Measurements from ENCODE around the gene TEKT2.
A peak's percentile ranks its signal among the peaks of the same experiment; 100 is the strongest.

TEKT2 gene

DNA sequence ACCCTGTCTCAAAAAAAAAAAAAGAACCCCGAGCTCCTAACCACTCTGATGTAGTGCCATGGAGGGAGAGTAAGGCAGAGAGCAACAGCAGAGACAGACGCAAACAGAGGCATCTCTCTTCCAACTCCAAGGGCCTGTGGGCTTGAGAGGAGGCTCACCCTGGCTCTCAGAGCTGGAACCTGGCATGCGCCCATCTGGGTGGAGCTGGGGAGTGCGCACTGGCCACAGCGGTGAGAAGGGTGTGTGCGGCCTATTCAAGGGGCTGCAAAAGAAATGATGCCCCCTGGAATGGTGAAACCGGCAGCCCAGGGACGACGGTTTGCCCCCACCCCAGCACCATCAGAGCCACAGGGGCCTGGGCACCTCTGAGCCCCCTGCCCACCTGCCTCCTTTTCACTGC is 23.5 kb downstream of the TEKT2 start:
- TF ChIP-seq SUZ12 (IDR thresholded peaks at IDR 0.05; ENCODE audit: extremely low read depth, insufficient read depth, insufficient read length): no peak
- TF ChIP-seq YY1 (IDR thresholded peaks at IDR 0.05; ENCODE audit: insufficient read depth, insufficient read length): no peak
- no peak for TF ChIP-seq ZNF274 (IDR thresholded peaks at IDR 0.05; ENCODE audit: low read depth, low read length)
- Histone ChIP-seq H3K4me1 (ENCODE audit: insufficient read depth, insufficient read length) (peaks cover 20% of the 10 kb centered on the region), H3K36me3 (ENCODE audit: insufficient read depth, insufficient read length, low read length) (no peaks in the 10 kb centered on the region), H3K9me3 (ENCODE audit: insufficient read depth, low read length) (no peaks in the 10 kb centered on the region), H3K27me3 (ENCODE audit: insufficient read depth, insufficient read length) (no peaks in the 10 kb centered on the region), H3K9ac (ENCODE audit: insufficient read length, low read depth) (no peak overlapping the region), H3K4me3 (ENCODE audit: insufficient read length, low read depth) (no peak overlapping the region)
- DNase-seq (ENCODE audit: low read depth, low spot score): no peak

DNA sequence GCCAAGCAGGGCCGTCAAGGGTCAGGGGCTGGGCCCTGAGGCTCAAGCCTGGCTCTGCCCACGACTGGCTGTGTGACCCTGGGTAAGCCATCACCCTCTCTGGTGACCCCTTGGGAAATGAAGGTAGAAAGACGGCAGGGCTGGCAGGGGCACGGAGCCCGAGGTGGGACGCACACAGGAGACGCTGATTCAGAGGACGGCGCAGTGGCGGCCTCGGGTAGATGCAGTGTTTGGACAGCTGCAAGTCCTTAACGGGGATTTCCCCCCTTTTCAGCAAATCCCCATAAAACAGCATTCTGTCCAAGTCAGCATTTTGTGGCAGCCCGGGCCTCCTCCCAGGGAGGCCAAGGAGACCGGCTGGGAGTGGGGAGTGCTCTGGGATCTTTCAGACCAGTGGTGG is 24.4 kb downstream of the TEKT2 start:
- Histone ChIP-seq H3K4me1 (ENCODE audit: insufficient read depth, insufficient read length) (peaks cover 23% of the 10 kb centered on the region), H3K27me3 (ENCODE audit: insufficient read depth, insufficient read length) (no peaks in the 10 kb centered on the region), H3K36me3 (ENCODE audit: insufficient read depth, insufficient read length, low read length) (no peaks in the 10 kb centered on the region), H3K4me3 (ENCODE audit: insufficient read length, low read depth) (no peak overlapping the region), H3K9ac (ENCODE audit: insufficient read length, low read depth) (no peak overlapping the region), H3K9me3 (ENCODE audit: insufficient read depth, low read length) (no peaks in the 10 kb centered on the region)
- TF ChIP-seq SUZ12 (IDR thresholded peaks at IDR 0.05; ENCODE audit: extremely low read depth, insufficient read depth, insufficient read length): no peak
- no peak for TF ChIP-seq YY1 (IDR thresholded peaks at IDR 0.05; ENCODE audit: insufficient read depth, insufficient read length)
- TF ChIP-seq ZNF274 (IDR thresholded peaks at IDR 0.05; ENCODE audit: low read depth, low read length): no peak
- no peak for DNase-seq (ENCODE audit: low read depth, low spot score)

DNA sequence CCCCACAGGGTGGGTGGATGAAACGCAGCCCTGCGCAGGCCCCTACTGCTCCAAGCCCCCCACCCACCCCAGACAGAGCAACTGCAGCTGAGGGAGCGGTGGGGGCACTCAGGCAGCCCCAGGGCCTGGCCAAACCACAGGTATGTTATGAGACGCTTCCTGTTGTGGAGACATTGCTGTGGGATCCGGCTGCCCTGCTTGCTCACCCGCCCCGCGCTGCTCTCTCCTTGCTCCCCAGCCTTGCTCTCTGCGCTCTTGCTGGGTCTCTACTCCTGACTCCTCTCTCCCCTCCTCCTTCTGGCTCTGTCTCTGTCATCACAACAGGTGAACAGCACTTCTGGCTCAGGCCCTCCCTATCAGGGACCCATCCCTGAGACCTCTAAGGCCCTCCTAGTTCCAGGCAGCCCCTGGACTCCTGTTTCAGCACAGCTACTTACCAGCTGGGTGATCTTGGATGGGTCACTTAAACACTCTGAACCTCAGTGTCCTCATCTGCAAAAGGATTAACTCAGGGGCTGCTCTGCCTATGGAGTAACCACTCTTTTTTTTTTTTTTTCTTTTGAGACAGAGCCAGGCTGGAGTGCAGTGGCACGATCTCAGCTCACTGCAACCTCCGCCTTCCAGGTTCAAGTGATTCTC is 25.3 kb downstream of the TEKT2 start:
- H3K9ac ChIP-seq (ENCODE audit: insufficient read length, low read depth): no peak overlapping the region
- no peak overlapping the region for H3K4me3 ChIP-seq (ENCODE audit: insufficient read length, low read depth)
- no peak for DNase-seq (ENCODE audit: low read depth, low spot score)
- H3K9me3 ChIP-seq (ENCODE audit: insufficient read depth, low read length): no peaks in the 10 kb centered on the region
- TF ChIP-seq YY1 (IDR thresholded peaks at IDR 0.05; ENCODE audit: insufficient read depth, insufficient read length) (no peak), SUZ12 (IDR thresholded peaks at IDR 0.05; ENCODE audit: extremely low read depth, insufficient read depth, insufficient read length) (no peak), ZNF274 (IDR thresholded peaks at IDR 0.05; ENCODE audit: low read depth, low read length) (no peak)
- H3K4me1 ChIP-seq (ENCODE audit: insufficient read depth, insufficient read length): peaks cover 27% of the 10 kb centered on the region
- no peaks in the 10 kb centered on the region for H3K36me3 ChIP-seq (ENCODE audit: insufficient read depth, insufficient read length, low read length)
- no peaks in the 10 kb centered on the region for H3K27me3 ChIP-seq (ENCODE audit: insufficient read depth, insufficient read length)

DNA sequence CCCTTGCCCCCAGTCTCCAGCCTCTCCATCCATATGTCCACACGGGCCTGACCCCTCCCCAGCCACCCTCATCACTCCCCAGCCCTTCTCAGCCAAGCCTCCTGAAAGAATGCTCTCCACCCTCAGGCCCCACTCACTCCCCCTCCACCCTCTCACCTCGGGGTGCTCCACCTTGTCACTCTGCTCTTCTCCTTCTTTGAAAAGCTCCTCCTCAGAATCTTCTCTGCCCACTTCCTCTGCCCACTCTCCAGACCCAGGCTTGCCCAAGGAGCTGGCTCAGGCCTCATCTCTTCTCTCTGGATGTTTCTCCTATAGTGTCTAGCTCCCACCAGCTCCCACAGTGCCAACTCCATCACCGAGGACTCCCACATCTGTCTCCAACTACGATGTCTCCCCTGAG is 27.3 kb downstream of the TEKT2 start:
- DNase-seq (ENCODE audit: low read depth, low spot score): no peak
- Histone ChIP-seq H3K9ac (ENCODE audit: insufficient read length, low read depth) (no peak overlapping the region), H3K9me3 (ENCODE audit: insufficient read depth, low read length) (no peaks in the 10 kb centered on the region), H3K4me1 (ENCODE audit: insufficient read depth, insufficient read length) (peaks cover 40% of the 10 kb centered on the region), H3K4me3 (ENCODE audit: insufficient read length, low read depth) (no peak overlapping the region), H3K36me3 (ENCODE audit: insufficient read depth, insufficient read length, low read length) (no peaks in the 10 kb centered on the region), H3K27me3 (ENCODE audit: insufficient read depth, insufficient read length) (no peaks in the 10 kb centered on the region)
- no peak for TF ChIP-seq ZNF274 (IDR thresholded peaks at IDR 0.05; ENCODE audit: low read depth, low read length)
- TF ChIP-seq YY1 (IDR thresholded peaks at IDR 0.05; ENCODE audit: insufficient read depth, insufficient read length): no peak
- no peak for TF ChIP-seq SUZ12 (IDR thresholded peaks at IDR 0.05; ENCODE audit: extremely low read depth, insufficient read depth, insufficient read length)

DNA sequence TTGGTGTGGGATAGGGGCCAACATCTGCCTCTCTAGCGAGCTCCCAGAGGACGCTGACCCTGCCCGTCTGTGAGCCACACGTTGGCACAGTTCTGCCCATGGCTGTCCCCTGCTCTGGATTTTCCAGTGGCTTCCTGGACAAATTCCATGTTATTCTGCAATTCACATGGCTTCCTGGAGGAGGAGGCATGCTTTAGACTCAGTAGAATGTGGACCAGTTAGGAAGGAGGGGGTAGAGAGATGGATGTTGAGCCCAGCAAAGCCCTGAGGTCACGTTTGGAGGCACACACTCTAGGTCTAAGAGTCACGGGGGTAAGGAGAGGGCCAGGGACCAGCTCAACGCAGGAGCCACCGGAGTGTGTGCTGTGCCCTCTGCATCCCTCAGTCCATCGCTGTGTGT is 28.9 kb downstream of the TEKT2 start:
- no peaks in the 10 kb centered on the region for H3K9me3 ChIP-seq (ENCODE audit: insufficient read depth, low read length)
- H3K9ac ChIP-seq (ENCODE audit: insufficient read length, low read depth): no peak overlapping the region
- H3K27me3 ChIP-seq (ENCODE audit: insufficient read depth, insufficient read length): no peaks in the 10 kb centered on the region
- H3K4me3 ChIP-seq (ENCODE audit: insufficient read length, low read depth): no peak overlapping the region
- TF ChIP-seq SUZ12 (IDR thresholded peaks at IDR 0.05; ENCODE audit: extremely low read depth, insufficient read depth, insufficient read length) (no peak), ZNF274 (IDR thresholded peaks at IDR 0.05; ENCODE audit: low read depth, low read length) (no peak), YY1 (IDR thresholded peaks at IDR 0.05; ENCODE audit: insufficient read depth, insufficient read length) (no peak)
- no peaks in the 10 kb centered on the region for H3K36me3 ChIP-seq (ENCODE audit: insufficient read depth, insufficient read length, low read length)
- peaks cover 35% of the 10 kb centered on the region for H3K4me1 ChIP-seq (ENCODE audit: insufficient read depth, insufficient read length)
- no peak for DNase-seq (ENCODE audit: low read depth, low spot score)

DNA sequence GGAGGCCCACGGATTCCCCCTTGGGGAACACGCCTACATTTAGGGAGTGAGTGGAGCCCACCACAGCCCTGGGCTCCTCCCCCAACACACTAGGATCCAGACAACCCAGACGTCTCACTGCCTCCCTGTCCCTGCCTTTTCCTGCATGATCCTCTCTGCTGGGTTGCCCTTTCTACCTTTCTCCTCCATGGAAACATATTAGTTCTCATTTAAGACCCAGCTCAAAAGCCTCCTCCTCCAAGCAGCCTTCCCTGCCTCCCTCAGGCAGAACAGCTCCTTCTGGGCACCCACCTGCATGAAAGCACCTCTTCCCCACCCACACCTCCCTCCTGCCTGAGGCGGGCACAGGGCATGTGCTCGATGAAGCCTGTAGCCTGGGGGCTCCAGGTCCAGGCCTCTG is 30.5 kb downstream of the TEKT2 start:
- no peaks in the 10 kb centered on the region for H3K9me3 ChIP-seq (ENCODE audit: insufficient read depth, low read length)
- no peak overlapping the region for H3K4me3 ChIP-seq (ENCODE audit: insufficient read length, low read depth)
- H3K4me1 ChIP-seq (ENCODE audit: insufficient read depth, insufficient read length): peaks cover 35% of the 10 kb centered on the region
- H3K36me3 ChIP-seq (ENCODE audit: insufficient read depth, insufficient read length, low read length): no peaks in the 10 kb centered on the region
- no peak for DNase-seq (ENCODE audit: low read depth, low spot score)
- H3K9ac ChIP-seq (ENCODE audit: insufficient read length, low read depth): peak overlapping the region; percentile 18
- TF ChIP-seq SUZ12 (IDR thresholded peaks at IDR 0.05; ENCODE audit: extremely low read depth, insufficient read depth, insufficient read length): no peak
- no peak for TF ChIP-seq YY1 (IDR thresholded peaks at IDR 0.05; ENCODE audit: insufficient read depth, insufficient read length)
- no peak for TF ChIP-seq ZNF274 (IDR thresholded peaks at IDR 0.05; ENCODE audit: low read depth, low read length)
- no peaks in the 10 kb centered on the region for H3K27me3 ChIP-seq (ENCODE audit: insufficient read depth, insufficient read length)

DNA sequence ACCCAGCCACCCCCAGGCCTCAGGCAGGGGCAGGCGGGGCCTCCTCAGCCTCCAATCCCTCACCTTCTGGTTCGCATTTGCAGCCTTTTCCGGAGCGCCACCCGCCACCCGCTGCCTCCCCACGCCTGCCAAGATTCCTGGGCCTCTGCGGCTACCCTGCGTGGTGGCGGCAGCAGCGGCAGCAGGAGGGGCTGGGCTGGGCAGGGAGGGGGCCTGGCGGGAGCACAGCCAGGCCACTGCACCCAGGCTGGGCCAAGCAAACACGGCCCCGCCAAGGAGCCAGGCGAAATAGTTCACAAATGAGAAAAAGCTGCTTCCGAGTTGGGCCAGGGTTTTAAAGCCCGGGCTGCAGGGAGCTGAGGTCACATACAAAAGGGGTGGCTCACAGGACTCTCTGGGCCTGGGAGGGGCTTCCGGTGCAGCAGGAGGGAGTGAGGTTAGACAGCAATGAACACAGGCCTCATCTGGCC is 31.3 kb downstream of the TEKT2 start:
- Histone ChIP-seq H3K9me3 (ENCODE audit: insufficient read depth, low read length) (no peaks in the 10 kb centered on the region), H3K4me3 (ENCODE audit: insufficient read length, low read depth) (no peak overlapping the region), H3K36me3 (ENCODE audit: insufficient read depth, insufficient read length, low read length) (no peaks in the 10 kb centered on the region), H3K4me1 (ENCODE audit: insufficient read depth, insufficient read length) (peaks cover 36% of the 10 kb centered on the region), H3K27me3 (ENCODE audit: insufficient read depth, insufficient read length) (no peaks in the 10 kb centered on the region), H3K9ac (ENCODE audit: insufficient read length, low read depth) (peak overlapping the region; percentile 34)
- TF ChIP-seq SUZ12 (IDR thresholded peaks at IDR 0.05; ENCODE audit: extremely low read depth, insufficient read depth, insufficient read length): no peak
- no peak for TF ChIP-seq YY1 (IDR thresholded peaks at IDR 0.05; ENCODE audit: insufficient read depth, insufficient read length)
- TF ChIP-seq ZNF274 (IDR thresholded peaks at IDR 0.05; ENCODE audit: low read depth, low read length): no peak
- no peak for DNase-seq (ENCODE audit: low read depth, low spot score)
